Suprapubic skin (tissue), 3 donors: ENCODE results near the gene RETNLB.

Experiments used
- EP300 ChIP-seq: sonication (generic); formaldehyde crosslinking; IDR thresholded peaks from one replicate; pipeline ENCODE4 v1.6.1; 2017; ENCODE audit warnings: antibody characterized with exemption
- TF ChIP-seq, protein P1 (sequence below), 2 donors: fragments of 200-600 bp in 1 of 2; fragments of 450-650 bp in 1 of 2; sonication (generic) in 1 of 2; IDR thresholded peaks; one replicate each; pipeline ENCODE4 v1.5.1; 2016 to 2019; ENCODE audit warnings: antibody characterized with exemption in 2 of 2, mild to moderate bottlenecking in 1 of 2, moderate library complexity in 1 of 2

DNA sequence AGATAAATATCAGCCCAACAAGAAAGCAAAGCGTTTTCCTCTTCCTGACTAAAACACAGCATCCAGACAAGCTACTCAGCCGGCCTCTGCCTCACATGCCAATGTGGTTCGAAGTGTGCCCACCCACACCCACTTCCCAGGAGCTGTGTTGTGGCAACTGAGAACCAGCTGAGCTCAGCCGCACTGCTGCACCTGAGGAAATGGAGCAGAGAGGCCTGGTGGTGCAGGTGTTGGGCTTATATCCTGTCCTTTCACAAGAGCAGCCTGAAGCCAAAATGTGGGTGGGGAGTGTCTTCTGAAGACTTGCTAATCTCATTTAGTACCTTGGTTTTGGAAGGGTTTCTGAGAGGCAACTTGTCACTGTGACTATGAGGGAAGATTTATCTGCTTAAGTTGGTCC, 23.0 kb upstream of the RETNLB start:
- TF ChIP-seq, protein P1, sequence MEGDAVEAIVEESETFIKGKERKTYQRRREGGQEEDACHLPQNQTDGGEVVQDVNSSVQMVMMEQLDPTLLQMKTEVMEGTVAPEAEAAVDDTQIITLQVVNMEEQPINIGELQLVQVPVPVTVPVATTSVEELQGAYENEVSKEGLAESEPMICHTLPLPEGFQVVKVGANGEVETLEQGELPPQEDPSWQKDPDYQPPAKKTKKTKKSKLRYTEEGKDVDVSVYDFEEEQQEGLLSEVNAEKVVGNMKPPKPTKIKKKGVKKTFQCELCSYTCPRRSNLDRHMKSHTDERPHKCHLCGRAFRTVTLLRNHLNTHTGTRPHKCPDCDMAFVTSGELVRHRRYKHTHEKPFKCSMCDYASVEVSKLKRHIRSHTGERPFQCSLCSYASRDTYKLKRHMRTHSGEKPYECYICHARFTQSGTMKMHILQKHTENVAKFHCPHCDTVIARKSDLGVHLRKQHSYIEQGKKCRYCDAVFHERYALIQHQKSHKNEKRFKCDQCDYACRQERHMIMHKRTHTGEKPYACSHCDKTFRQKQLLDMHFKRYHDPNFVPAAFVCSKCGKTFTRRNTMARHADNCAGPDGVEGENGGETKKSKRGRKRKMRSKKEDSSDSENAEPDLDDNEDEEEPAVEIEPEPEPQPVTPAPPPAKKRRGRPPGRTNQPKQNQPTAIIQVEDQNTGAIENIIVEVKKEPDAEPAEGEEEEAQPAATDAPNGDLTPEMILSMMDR (IDR thresholded peaks at IDR 0.05): no peak
- no peak for TF ChIP-seq EP300
